B cell (primary cell): ENCODE data around the gene THBS4. TPM values are rescaled to one million over a fixed set of nuclear protein-coding genes. Genes with fewer than 3 reads are reported as not detected.

Source experiments
- ATAC-seq: fragments of 200-7000 bp; cut with Tn5 transposase; one replicate; pipeline ENCODE4 v1.10.0; 2021; ENCODE audit warnings: low read depth, mild to moderate bottlenecking, moderate number of reproducible peaks, moderate library complexity
- CTCF ChIA-PET: fragments of 350-600 bp; sonication (Branson Sonifier 250); formaldehyde crosslinking; loops from one replicate; lab custom pipeline; 2021; ENCODE audit warnings: antibody characterized with exemption, inconsistent platforms; lab: Charles Lee
- POLR2A ChIA-PET: fragments of 350-600 bp; sonication (Branson Sonifier 250); formaldehyde crosslinking; loops from one replicate; lab custom pipeline; 2021; ENCODE audit warnings: antibody characterized with exemption; lab: Charles Lee
- DNase-seq: peaks from one replicate; pipeline ENCODE4 v3.0.0; 2013
- H2AFZ ChIP-seq: 2 replicates; pipeline ENCODE4 v1.6.1; 2012; ENCODE audit warnings: mild to moderate bottlenecking, low read depth, low read length; ENCODE audit not compliant: insufficient read depth, poor library complexity, severe bottlenecking
- H3K27ac ChIP-seq, 2 donors: 1 replicate in 1 of 2; 2 replicates in 1 of 2; pipeline ENCODE4 v1.5.1; 2012 to 2013; ENCODE audit warnings: low read length in 2 of 2, mild to moderate bottlenecking in 2 of 2, moderate library complexity in 1 of 2
- H3K27me3 ChIP-seq, 4 experiments: fragments of 200-600 bp in 1 of 4; sonication (generic) in 1 of 4; replicated peaks in 1 of 4; 1 replicate in 2 of 4; 2 replicates in 2 of 4; pipeline versions ENCODE4 v1.6.1 to v1.7.0; 2013 to 2016; ENCODE audit warnings: low read length in 3 of 4, mild to moderate bottlenecking in 2 of 4, mixed read lengths in 1 of 4, moderate library complexity in 1 of 4; ENCODE audit not compliant: insufficient read depth in 4 of 4, control insufficient read depth in 3 of 4; ENCODE audit errors: control extremely low read depth in 1 of 4
- H3K36me3 ChIP-seq, 2 experiments: replicated peaks in 1 of 2; 1 replicate in 1 of 2; 2 replicates in 1 of 2; pipeline versions ENCODE4 v1.6.1 to v1.7.1; 2013; ENCODE audit warnings: low read length in 1 of 2; ENCODE audit not compliant: insufficient read depth in 2 of 2, control insufficient read depth in 1 of 2; ENCODE audit errors: control extremely low read depth in 1 of 2, extremely low read depth in 1 of 2
- H3K4me1 ChIP-seq, 2 donors: fragments of 200-600 bp in 1 of 2; sonication (generic) in 1 of 2; 1 replicate in 1 of 2; 2 replicates in 1 of 2; pipeline versions ENCODE4 v1.5.1 to v1.6.1; 2013 to 2017; ENCODE audit warnings: low read length in 2 of 2; ENCODE audit not compliant: control insufficient read depth in 2 of 2, insufficient read depth in 2 of 2
- H3K4me2 ChIP-seq: replicated peaks from 2 replicates; pipeline ENCODE3; 2012; ENCODE audit warnings: mild to moderate bottlenecking, low read depth, low read length; ENCODE audit not compliant: poor library complexity, severe bottlenecking
- H3K4me3 ChIP-seq, 5 experiments: fragments of 200-600 bp in 1 of 5; sonication (generic) in 1 of 5; 1 replicate in 3 of 5; 2 replicates in 2 of 5; pipeline versions ENCODE4 v1.5.1 to v1.7.0; 2011 to 2016; ENCODE audit warnings: low read length in 4 of 5, mild to moderate bottlenecking in 4 of 5, low read depth in 2 of 5, control low read depth in 1 of 5, moderate library complexity in 1 of 5; ENCODE audit not compliant: insufficient read depth in 1 of 5; ENCODE audit errors: control extremely low read depth in 1 of 5, extremely low read depth in 1 of 5
- H3K79me2 ChIP-seq: fragments of 200-600 bp; sonication (generic); one replicate; pipeline ENCODE4 v1.6.0; 2016; ENCODE audit warnings: low read length; ENCODE audit not compliant: control insufficient read depth, insufficient read depth
- H3K9ac ChIP-seq: fragments of 200-600 bp; sonication (generic); 2 replicates; pipeline ENCODE4 v1.6.1; 2017; ENCODE audit warnings: mild to moderate bottlenecking, low read length, moderate library complexity
- H3K9me3 ChIP-seq, 3 donors: one replicate each; pipeline versions ENCODE4 v1.6.1 to v1.7.1; 2013; ENCODE audit warnings: low read length in 2 of 3; ENCODE audit not compliant: control insufficient read depth in 2 of 3, insufficient read depth in 1 of 3; ENCODE audit errors: control extremely low read depth in 1 of 3
- H4K20me1 ChIP-seq: 2 replicates; pipeline ENCODE4 v1.6.0; 2012; ENCODE audit warnings: mild to moderate bottlenecking, low read length; ENCODE audit not compliant: insufficient read depth, control insufficient read depth, poor library complexity, severe bottlenecking
- H3K27ac Mint-ChIP-seq: one replicate; pipeline ENCODE4 v1.8.0; 2021; ENCODE audit warnings: mixed read lengths
- H3K27me3 Mint-ChIP-seq: one replicate; pipeline ENCODE4 v1.8.0; 2021; ENCODE audit warnings: mixed read lengths
- H3K4me1 Mint-ChIP-seq: one replicate; pipeline ENCODE4 v1.8.0; 2021; ENCODE audit warnings: mixed read lengths
- H3K4me3 Mint-ChIP-seq: one replicate; pipeline ENCODE4 v1.8.0; 2021; ENCODE audit warnings: mixed read lengths
- H3K9me3 Mint-ChIP-seq: one replicate; pipeline ENCODE4 v1.8.0; 2022; ENCODE audit warnings: mixed read lengths; ENCODE audit not compliant: insufficient read depth
- CTCF ChIP-seq: fragments of 200-600 bp; IDR thresholded peaks from one replicate; pipeline ENCODE4 v1.8.0; 2022; ENCODE audit warnings: antibody characterized with exemption, mild to moderate bottlenecking
- EZH2 ChIP-seq: IDR thresholded peaks from 2 replicates; pipeline ENCODE4 v1.6.1; 2012; ENCODE audit warnings: borderline replicate concordance, low read depth, mild to moderate bottlenecking, moderate library complexity, low read length; ENCODE audit not compliant: insufficient read depth, poor library complexity, severe bottlenecking
- WGBS: methylation state at CpG from one replicate; pipeline ENCODE4 v1.1.5; 2013; ENCODE audit warnings: missing lambda C conversion rate; ENCODE audit not compliant: insufficient coverage; 5-methylcytosine and 5-hydroxymethylcytosine counted together
- intact Hi-C: fragments of 100-400 bp; cut with micrococcal nuclease; formaldehyde crosslinking; loops from one replicate; pipeline ENCODE4 v1.10.0; 2022
- polyA plus RNA-seq: library from polyadenylated mRNA; depleted of rRNA; stranded (reverse); fragments of >200 nt; gene quantifications from 2 replicates; pipeline ENCODE4 v1.2.3, GENCODE V29; 2012
- total RNA-seq, 2 donors: library from RNA; stranded (reverse); fragments of 120-200 nt in 1 of 2; gene quantifications; 1 replicate in 1 of 2; 2 replicates in 1 of 2; pipeline versions ENCODE4 v1.2.3 to v1.2.4, GENCODE V29; 2013 to 2022

The THBS4 gene
- total and polyA plus RNA-seq, 2 donors (not counting 1 experiment from before 2014, with no cell fraction given): 0.49 to 0.57 TPM

GRCh38 chr5:80094236-80094738 is 59.1 kb downstream of the THBS4 start:
- Histone ChIP-seq H3K36me3 (no peaks in the 10 kb centered on the region), H2AFZ (no peak overlapping the region), H4K20me1 (no peaks in the 10 kb centered on the region), H3K9me3 (no peaks in the 10 kb centered on the region), H3K27me3 (no peaks in the 10 kb centered on the region), H3K4me3 (no peak overlapping the region), H3K79me2 (no peaks in the 10 kb centered on the region), H3K27ac (no peak overlapping the region), H3K9ac (no peak overlapping the region), H3K4me2 (no peak overlapping the region), H3K4me1 (no peaks in the 10 kb centered on the region)
- Mint-ChIP-seq H3K4me1 (no peaks in the 10 kb centered on the region), H3K27me3 (no peaks in the 10 kb centered on the region), H3K27ac (no peak overlapping the region), H3K9me3 (no peaks in the 10 kb centered on the region), H3K4me3 (no peak overlapping the region)
- intact Hi-C loops: no loop called here
- ChIA-PET POLR2A (no interaction called here), CTCF (interaction anchor here (0.7 to 13.9 kb wide), 5 partner anchors 11 to 583 kb away, joined by 3 to 388 read pairs (median 6); no protein-coding TSS in a partner anchor)
- DNase-seq (no peak), ATAC-seq (no peak)
- TF ChIP-seq CTCF: no peak
- TF ChIP-seq EZH2: no peak
- WGBS: 100% methylated on average over 3 of the region's 5 CpGs

GRCh38 chr5:80097451-80097850 is 62.3 kb downstream of the THBS4 start:
- intact Hi-C loops: no loop called here
- H3K79me2 ChIP-seq: no peaks in the 10 kb centered on the region
- no peak overlapping the region for H3K27ac ChIP-seq
- H3K9me3 Mint-ChIP-seq: no peaks in the 10 kb centered on the region
- no peak overlapping the region for H3K4me3 ChIP-seq
- H3K4me2 ChIP-seq: no peak overlapping the region
- DNase-seq: no peak
- H3K27ac Mint-ChIP-seq: no peak overlapping the region
- H3K36me3 ChIP-seq: no peaks in the 10 kb centered on the region
- H3K4me3 Mint-ChIP-seq: no peak overlapping the region
- 98% methylated on average over 7 of the region's 10 CpGs for WGBS
- no peak overlapping the region for H3K9ac ChIP-seq
- H3K27me3 ChIP-seq: no peaks in the 10 kb centered on the region
- H2AFZ ChIP-seq: no peak overlapping the region
- no peaks in the 10 kb centered on the region for H3K4me1 Mint-ChIP-seq
- TF ChIP-seq EZH2 (no peak), CTCF (no peak)
- no peaks in the 10 kb centered on the region for H3K27me3 Mint-ChIP-seq
- H3K9me3 ChIP-seq: no peaks in the 10 kb centered on the region
- H3K4me1 ChIP-seq: no peaks in the 10 kb centered on the region
- CTCF ChIA-PET: interaction anchor here (1.7 to 13.9 kb wide), 3 partner anchors 8 to 210 kb away, joined by 4 to 388 read pairs (median 4); no protein-coding TSS in a partner anchor
- POLR2A ChIA-PET: no interaction called here
- H4K20me1 ChIP-seq: no peaks in the 10 kb centered on the region
- no peak for ATAC-seq
